Ascending aorta (tissue), 2 donors: ENCODE measurements around the gene BTN3A1. TPM values are rescaled to one million over a fixed set of nuclear protein-coding genes. Genes with fewer than 3 reads are reported as not detected.
"Not testable (repeated sequence)": the region's sequence is repeated elsewhere in the genome, so short reads cannot be mapped to it uniquely, and the experiment has no call there.

ENCODE experiments used
- DNase-seq, 2 donors: peaks; one replicate each; pipeline ENCODE4 v3.0.0-alpha.2; 2019; ENCODE audit warnings: low spot score in 2 of 2
- H3K27ac ChIP-seq, 2 donors: fragments of 200-600 bp; sonication (generic); one replicate each; pipeline ENCODE4 v1.5.1; 2016 to 2017; ENCODE audit warnings: mild to moderate bottlenecking in 1 of 2
- H3K27me3 ChIP-seq: fragments of 200-600 bp; sonication (generic); one replicate; pipeline ENCODE4 v1.5.1; 2017
- H3K36me3 ChIP-seq, 2 donors: fragments of 200-600 bp; sonication (generic); one replicate each; pipeline ENCODE4 v1.5.1; 2016
- H3K4me1 ChIP-seq, 2 donors: fragments of 200-600 bp; sonication (generic); one replicate each; pipeline ENCODE4 v1.5.1; 2016 to 2017; ENCODE audit warnings: mild to moderate bottlenecking in 1 of 2
- H3K4me3 ChIP-seq, 2 donors: fragments of 200-600 bp; sonication (generic); one replicate each; pipeline ENCODE4 v1.5.1; 2016 to 2017; ENCODE audit warnings: mild to moderate bottlenecking in 1 of 2
- H3K9me3 ChIP-seq, 2 donors: fragments of 200-600 bp; sonication (generic); one replicate each; pipeline ENCODE4 v1.5.1; 2016
- intact Hi-C: fragments of 100-400 bp; cut with DNase I; formaldehyde crosslinking; loops from one replicate; pipeline ENCODE4 v1.15.1; 2023
- total RNA-seq: library from RNA; depleted of rRNA; stranded (reverse); fragments of >200 nt; gene quantifications from one replicate; pipeline ENCODE4 v1.1.0, GENCODE V29; 2016
- TF ChIP-seq, protein P1 (sequence below), 3 experiments: fragments of 200-600 bp in 2 of 3; fragments of 450-650 bp in 1 of 3; sonication (generic) in 2 of 3; IDR thresholded peaks; one replicate each; pipeline ENCODE4 v1.5.1; 2016 to 2019; ENCODE audit warnings: antibody characterized with exemption in 3 of 3, mild to moderate bottlenecking in 1 of 3, moderate library complexity in 1 of 3

Gene BTN3A1
- total RNA-seq, 1 donor from 2014 or later = 7.7 TPM

GRCh38 chr6:26428206-26428605, 26.1 kb downstream of the BTN3A1 start:
- no peak overlapping the region for H3K27ac ChIP-seq
- TF ChIP-seq, protein P1, sequence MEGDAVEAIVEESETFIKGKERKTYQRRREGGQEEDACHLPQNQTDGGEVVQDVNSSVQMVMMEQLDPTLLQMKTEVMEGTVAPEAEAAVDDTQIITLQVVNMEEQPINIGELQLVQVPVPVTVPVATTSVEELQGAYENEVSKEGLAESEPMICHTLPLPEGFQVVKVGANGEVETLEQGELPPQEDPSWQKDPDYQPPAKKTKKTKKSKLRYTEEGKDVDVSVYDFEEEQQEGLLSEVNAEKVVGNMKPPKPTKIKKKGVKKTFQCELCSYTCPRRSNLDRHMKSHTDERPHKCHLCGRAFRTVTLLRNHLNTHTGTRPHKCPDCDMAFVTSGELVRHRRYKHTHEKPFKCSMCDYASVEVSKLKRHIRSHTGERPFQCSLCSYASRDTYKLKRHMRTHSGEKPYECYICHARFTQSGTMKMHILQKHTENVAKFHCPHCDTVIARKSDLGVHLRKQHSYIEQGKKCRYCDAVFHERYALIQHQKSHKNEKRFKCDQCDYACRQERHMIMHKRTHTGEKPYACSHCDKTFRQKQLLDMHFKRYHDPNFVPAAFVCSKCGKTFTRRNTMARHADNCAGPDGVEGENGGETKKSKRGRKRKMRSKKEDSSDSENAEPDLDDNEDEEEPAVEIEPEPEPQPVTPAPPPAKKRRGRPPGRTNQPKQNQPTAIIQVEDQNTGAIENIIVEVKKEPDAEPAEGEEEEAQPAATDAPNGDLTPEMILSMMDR (IDR thresholded peaks at IDR 0.05) = no peak
- intact Hi-C loops = no loop called here
- peaks cover 15 to 27% of the 10 kb centered on the region in 2 donors for H3K36me3 ChIP-seq
- H3K9me3 ChIP-seq = no peaks in the 10 kb centered on the region
- no peaks in the 10 kb centered on the region for H3K27me3 ChIP-seq
- no peak for DNase-seq
- H3K4me3 ChIP-seq = no peak overlapping the region
- H3K4me1 ChIP-seq = peaks cover 4 to 23% of the 10 kb centered on the region in 2 donors

DNA sequence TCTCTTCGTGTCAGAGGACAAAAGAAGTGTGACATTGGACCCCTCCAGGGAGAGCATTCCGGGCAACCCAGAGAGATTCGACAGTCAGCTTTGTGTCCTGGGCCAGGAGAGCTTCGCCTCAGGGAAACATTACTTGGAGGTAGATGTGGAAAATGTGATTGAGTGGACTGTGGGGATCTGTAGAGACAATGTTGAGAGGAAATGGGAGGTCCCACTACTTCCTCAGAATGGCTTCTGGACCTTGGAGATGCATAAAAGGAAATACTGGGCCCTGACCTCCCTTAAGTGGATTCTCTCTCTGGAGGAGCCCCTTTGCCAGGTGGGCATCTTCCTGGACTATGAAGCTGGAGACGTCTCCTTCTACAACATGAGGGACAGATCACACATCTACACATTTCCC, 28.7 kb downstream of the BTN3A1 start:
- intact Hi-C loops = no loop called here
- DNase-seq = no peak

DNA sequence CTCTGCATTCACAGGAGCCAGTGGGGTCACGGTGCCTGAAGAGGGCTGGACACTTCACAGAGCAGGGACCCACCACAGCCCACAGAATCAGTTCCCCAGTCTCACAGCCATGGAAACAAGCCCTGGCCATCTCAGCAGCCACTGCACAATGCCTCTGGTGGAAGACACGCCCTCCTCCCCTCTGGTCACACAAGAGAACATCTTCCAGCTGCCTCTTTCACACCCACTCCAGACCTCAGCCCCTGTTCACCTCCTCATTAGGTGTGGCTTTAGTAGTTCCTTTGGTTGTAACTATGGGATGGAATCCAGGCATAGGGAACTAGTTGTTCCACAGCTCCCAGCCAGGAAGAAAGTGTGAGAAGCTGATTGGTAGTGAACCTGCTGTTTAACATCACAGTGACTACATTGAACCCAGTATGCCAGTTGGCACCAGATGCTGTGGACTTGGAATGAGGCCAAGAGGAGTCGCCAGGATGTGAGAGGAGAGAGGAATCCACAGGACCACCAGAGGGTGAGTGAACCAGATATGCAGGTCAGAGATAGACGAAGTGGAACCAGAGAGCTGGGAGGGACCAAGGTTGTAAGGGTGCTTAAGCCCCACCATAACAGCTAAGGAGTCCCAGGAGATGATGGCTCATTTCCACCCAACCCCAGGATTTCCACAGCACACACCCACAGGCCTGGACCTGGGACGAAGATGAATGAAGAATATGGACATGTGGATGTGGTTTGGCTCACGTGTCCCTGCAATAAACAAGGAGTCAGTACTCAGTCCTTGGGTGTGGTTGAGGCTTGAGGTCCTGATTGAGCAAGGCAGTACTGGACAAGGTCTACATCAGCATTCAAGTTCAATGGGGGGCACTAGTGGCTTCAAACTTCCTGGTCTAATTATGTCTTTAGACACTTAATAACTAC, 29.4 kb downstream of the BTN3A1 start:
- Histone ChIP-seq H3K27ac (peak overlapping the region; percentile 47 to 64), H3K4me3 (no peak overlapping the region), H3K36me3 (peaks cover 10 to 21% of the 10 kb centered on the region in 2 donors), H3K9me3 (no peaks in the 10 kb centered on the region), H3K27me3 (no peaks in the 10 kb centered on the region), H3K4me1 (peaks cover 4 to 13% of the 10 kb centered on the region in 2 donors)
- intact Hi-C loops = no loop called here
- DNase-seq = peak in 1 of 2 donors; percentile 70
- TF ChIP-seq, protein P1 (IDR thresholded peaks at IDR 0.05) = no peak

More for the DNA sequence above, 28.7 kb downstream of the BTN3A1 start:
- H3K4me1 ChIP-seq = peaks cover 4 to 13% of the 10 kb centered on the region in 2 donors
- H3K27me3 ChIP-seq = no peaks in the 10 kb centered on the region
- peak overlapping the region in 1 of 2 donors; percentile 47 for H3K27ac ChIP-seq
- peaks cover 15 to 27% of the 10 kb centered on the region in 2 donors for H3K36me3 ChIP-seq
- TF ChIP-seq, protein P1 (IDR thresholded peaks at IDR 0.05) = no peak
- no peaks in the 10 kb centered on the region for H3K9me3 ChIP-seq
- no peak overlapping the region for H3K4me3 ChIP-seq

DNA sequence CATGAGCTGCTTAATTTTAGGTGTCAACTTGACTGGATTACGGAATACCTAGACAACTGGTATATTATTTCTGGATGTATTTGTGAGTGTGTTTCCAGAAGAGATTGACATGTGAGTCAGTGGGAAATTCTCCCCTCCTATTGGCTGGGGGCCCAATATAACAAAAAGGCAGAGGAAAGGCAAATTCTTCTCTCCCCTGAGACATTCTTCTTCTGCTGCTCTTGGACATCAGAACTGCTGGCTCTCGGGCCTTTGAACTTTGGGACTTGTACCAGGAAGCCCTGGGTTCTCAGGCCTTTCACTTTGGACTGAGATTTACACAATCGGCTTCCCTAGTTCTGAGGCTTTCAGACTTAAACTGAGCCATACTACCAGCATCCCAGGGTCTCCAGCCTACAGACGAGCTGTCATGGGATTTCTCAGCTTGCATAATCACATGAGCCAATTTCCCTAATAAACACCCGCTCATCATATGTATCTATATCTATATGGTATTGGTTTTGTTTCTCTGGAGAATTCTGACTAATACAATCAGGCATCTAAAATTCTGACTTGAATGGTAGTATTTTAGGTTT, 30.6 kb downstream of the BTN3A1 start:
- TF ChIP-seq, protein P1 (IDR thresholded peaks at IDR 0.05) = no peak
- Histone ChIP-seq H3K4me3 (no peak overlapping the region), H3K27me3 (no peaks in the 10 kb centered on the region), H3K27ac (peak overlapping the region; percentile 47 to 64), H3K9me3 (no peaks in the 10 kb centered on the region), H3K36me3 (peaks cover 1 to 18% of the 10 kb centered on the region in 2 donors), H3K4me1 (peaks cover 4 to 13% of the 10 kb centered on the region in 2 donors)
- intact Hi-C loops = no loop called here
- peak in 1 of 2 donors; percentile 75 for DNase-seq

- intact Hi-C loops, H3K4me3 ChIP-seq, H3K27me3 ChIP-seq: not testable (repeated sequence)
These were observed 31.6 kb downstream of the BTN3A1 start for GRCh38 chr6:26433680-26434079.

DNA sequence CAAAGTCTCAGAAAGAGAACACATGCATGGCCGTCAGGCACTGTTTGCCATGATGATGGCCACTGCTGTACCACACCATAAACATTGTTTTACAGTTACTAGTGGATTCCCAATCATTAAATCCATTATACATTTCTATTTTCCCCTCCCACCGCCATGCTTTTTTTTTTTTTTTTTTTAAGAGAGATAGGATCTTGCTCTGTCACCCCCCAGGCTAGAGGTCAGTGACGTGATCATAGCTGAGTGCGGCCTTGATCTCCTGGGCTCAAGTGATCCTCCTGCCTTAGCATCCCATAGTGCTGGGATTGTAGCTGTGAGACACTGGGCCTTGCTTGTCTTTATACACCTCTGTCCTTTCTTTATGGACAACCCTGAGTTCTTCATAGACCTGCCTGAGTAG, 33.9 kb downstream of the BTN3A1 start:
- H3K9me3 ChIP-seq = no peaks in the 10 kb centered on the region
- no peak for DNase-seq
- no peak overlapping the region for H3K27ac ChIP-seq
- H3K4me1 ChIP-seq = peaks cover 4 to 22% of the 10 kb centered on the region in 2 donors
- no peak overlapping the region for H3K4me3 ChIP-seq
- H3K27me3 ChIP-seq = no peaks in the 10 kb centered on the region
- intact Hi-C loops = loop anchor here (5.0 kb wide), 2 partner anchors 34 to 36 kb away; partner anchors contain the start of gene BTN3A1
- TF ChIP-seq, protein P1 (IDR thresholded peaks at IDR 0.05) = no peak
- H3K36me3 ChIP-seq = no peaks in the 10 kb centered on the region

More at GRCh38 chr6:26433680-26434079, 31.6 kb downstream of the BTN3A1 start:
- Histone ChIP-seq H3K27ac (peak overlapping the region in 1 of 2 donors; percentile 64), H3K4me1 (peaks cover 4 to 13% of the 10 kb centered on the region in 2 donors), H3K36me3 (peaks cover 0 to 11% of the 10 kb centered on the region in 2 donors)
- not testable (repeated sequence) for DNase-seq, H3K9me3 ChIP-seq
